Fibroblast of the aortic adventitia (primary cell): ENCODE data around the gene U2AF2. TPM values are rescaled to one million over a fixed set of nuclear protein-coding genes. Genes with fewer than 3 reads are reported as not detected.

Source experiments
- DNase-seq: peaks from one replicate; pipeline ENCODE4 v3.0.0-alpha.2; 2010; ENCODE audit warnings: low read depth
- H3K4me3 ChIP-seq: 2 replicates; pipeline ENCODE4 v1.5.1; 2011; ENCODE audit warnings: low read depth, mild to moderate bottlenecking, control low read depth, low read length, moderate library complexity
- CTCF ChIP-seq: IDR thresholded peaks from 2 replicates; pipeline ENCODE4 v1.5.1; 2011; ENCODE audit warnings: mild to moderate bottlenecking, low read length, control low read depth, inconsistent platforms; ENCODE audit not compliant: insufficient read depth
- total RNA-seq: library from RNA; depleted of rRNA; stranded (reverse); fragments of >200 nt; gene quantifications from 2 replicates; pipeline ENCODE4 v1.2.3, GENCODE V29; 2012; ENCODE audit warnings: low replicate concordance

Gene U2AF2
- total RNA-seq, 1 donor, result 71.4 TPM

- DNase-seq, result no peak
- no peak for TF ChIP-seq CTCF
Measured at GRCh38 chr19:55685776-55686175, 30.9 kb downstream of the U2AF2 start.

GRCh38 chr19:55686311-55687050, 31.6 kb downstream of the U2AF2 start:
- no peak for DNase-seq
- no peak for TF ChIP-seq CTCF

More at GRCh38 chr19:55685776-55686175, 30.9 kb downstream of the U2AF2 start:
- no peak overlapping the region for H3K4me3 ChIP-seq

GRCh38 chr19:55687281-55688201, 32.7 kb downstream of the U2AF2 start:
- H3K4me3 ChIP-seq, result no peak overlapping the region
- no peak for TF ChIP-seq CTCF
- DNase-seq, result no peak

More at GRCh38 chr19:55686311-55687050, 31.6 kb downstream of the U2AF2 start:
- no peak overlapping the region for H3K4me3 ChIP-seq

- H3K4me3 ChIP-seq, result no peak overlapping the region
- DNase-seq, result no peak
- TF ChIP-seq CTCF, result no peak
Measured at GRCh38 chr19:55688422-55689218, 33.8 kb downstream of the U2AF2 start.

GRCh38 chr19:55689411-55690108, 34.7 kb downstream of the U2AF2 start:
- no peak overlapping the region for H3K4me3 ChIP-seq
- no peak for DNase-seq
- TF ChIP-seq CTCF, result no peak

DNA sequence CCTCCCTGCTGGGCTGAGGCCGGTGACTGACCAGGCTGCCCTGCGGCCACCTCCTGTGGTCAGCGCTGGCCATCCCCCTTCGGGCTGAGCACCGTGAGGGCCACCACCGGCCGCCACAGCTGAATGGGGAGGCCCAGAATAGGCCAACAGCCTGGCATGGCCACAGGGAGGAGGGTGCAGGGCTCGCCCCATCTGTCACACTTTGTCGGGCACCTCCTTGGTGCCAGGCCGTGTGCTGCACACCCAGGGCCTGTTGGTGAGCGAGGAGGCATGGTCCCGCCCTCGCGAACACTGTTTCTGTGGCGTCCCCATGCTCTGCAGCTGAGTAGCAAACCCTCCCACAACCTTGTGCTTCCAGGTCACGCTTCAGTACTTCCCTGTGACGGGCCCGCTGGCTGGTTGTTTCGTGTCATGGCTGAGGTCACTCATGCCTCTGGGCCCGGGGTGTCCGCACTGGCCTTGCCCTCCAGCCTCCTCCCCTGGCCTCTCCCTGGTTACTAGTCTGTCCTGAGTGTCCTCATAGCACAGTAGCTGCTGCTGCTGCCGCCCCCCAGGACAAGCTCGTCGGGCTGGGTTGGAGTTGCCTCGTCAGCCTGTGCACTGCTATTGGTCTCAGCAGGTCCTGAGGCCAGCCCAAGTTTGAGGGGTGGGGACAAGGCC, 35.4 kb downstream of the U2AF2 start:
- DNase-seq, result no peak
- no peak overlapping the region for H3K4me3 ChIP-seq
- TF ChIP-seq CTCF, result no peak
